NK-92 (cell line): ENCODE results near the gene TANC2.

Experiments used
- DNase-seq: peaks from one replicate; lab custom pipeline; 2025; ENCODE audit not compliant: unreplicated experiment; lab: John Stamatoyannopoulos, UW

TANC2 gene

DNA sequence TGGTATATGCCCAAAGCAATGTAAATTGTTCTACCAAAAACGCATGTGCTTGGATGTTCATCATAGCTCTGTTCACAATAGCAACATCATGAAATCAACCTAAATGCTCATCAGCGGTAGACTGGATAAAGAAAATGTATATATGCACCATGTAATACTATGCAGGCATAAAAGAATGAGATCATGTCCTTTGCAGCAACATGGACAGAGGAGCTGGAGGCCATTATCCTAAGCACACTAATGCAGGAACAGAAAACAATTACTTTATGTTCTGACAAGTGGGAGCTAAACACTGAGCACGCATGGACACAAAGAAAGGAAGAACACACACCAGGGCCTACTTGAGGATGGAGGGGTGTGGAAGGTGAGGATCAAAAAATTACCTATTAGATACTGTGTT lies 33.7 kb downstream of the TANC2 start:
- no peak for DNase-seq

DNA sequence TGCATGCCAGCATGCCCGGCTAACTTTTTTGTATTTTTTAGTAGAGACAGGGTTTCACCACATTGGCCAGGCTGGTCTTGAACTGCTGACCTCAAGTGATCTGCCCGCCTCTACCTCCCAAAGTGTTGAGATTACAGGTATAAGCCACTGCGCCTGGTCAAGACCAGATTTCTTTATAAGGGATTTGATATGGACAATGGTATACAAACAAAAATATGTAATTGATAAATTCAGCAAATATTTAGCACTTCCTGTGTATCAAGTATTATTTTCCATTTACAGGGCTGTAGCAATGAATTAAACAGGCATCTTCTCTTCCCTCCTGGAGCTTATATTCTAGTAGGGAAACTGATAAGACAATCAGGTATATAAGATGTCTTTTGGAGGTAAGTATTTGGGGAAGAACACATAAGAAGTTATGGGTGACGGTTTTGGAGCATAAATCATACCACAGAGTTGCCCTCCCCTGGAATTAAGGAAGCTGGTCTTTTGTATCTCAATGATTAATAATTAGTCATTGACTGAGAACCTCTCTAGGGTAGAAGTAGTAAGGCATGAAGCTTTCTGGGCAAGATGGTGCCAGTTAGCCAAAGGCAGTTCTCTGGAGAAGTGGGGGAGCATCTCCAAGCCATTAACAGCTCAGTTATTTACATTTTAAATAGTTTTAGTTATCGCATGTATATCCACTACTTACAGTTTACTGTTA lies 35.8 kb downstream of the TANC2 start:
- DNase-seq = no peak

DNA sequence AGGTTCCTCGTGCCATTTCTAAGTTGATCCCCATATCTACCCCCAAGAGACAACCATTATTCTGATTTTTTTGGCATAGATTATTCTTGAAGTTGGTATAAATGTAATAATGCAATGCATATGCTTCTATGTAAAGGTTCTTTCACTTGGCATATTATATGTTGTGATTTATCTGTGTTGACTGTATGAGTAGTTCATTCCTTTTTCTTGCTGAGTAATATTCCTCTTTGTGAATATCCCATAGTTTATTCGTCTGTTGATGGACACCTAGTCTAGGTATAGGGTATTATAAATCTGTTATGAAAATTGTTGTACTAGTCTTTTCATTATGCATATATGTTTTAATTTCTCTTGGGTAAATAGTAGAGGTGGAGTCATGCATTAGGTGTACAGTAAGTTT lies 36.6 kb downstream of the TANC2 start:
- DNase-seq = no peak

DNA sequence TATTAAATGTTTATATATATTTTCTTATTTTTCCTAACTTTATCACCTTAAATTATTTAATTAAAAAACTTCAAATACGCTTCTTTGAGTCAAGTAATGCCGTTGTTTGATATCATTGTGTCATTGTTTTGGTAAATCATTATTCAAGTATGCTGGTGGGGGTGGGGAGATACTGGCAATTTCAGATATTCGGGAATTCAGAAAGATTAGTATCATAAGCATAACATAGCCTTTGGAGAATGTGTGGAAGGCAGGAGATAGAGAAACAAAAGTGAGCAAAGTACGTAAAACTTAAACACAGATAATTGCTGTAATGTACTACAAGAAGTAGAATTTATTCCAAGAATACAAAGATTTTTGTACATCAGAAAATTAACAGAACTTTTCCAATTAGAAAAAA lies 49.8 kb downstream of the TANC2 start:
- no peak for DNase-seq
